ENCODE measurements around the gene BECN2.

BECN2 gene

DNA sequence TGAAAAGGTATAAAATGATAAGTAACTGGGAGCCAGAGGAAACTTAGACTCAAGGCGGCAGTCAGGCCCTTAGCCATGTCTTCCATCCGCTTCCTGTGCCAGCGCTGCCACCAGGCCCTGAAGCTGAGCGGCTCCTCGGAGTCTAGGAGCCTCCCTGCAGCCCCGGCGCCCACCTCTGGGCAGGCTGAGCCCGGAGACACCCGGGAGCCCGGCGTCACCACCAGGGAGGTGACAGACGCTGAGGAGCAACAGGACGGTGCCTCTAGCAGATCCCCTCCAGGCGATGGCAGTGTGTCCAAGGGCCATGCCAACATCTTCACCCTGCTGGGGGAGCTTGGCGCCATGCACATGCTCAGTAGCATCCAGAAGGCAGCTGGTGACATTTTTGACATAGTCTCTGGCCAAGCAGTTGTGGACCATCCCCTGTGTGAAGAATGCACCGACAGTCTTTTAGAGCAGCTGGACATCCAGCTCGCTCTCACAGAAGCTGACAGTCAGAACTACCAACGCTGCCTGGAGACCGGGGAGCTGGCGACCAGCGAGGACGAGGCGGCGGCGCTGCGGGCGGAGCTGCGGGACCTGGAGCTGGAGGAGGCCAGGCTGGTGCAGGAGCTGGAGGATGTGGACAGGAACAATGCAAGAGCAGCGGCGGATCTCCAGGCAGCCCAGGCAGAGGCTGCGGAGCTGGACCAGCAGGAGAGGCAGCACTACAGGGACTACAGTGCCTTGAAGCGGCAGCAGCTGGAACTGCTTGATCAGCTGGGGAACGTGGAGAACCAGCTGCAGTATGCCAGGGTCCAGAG is at the start of gene BECN2:
Gene BECN2 (plus strand): TSS at position 76 of the 803 bp plus-strand sequence. CDS start 0 bp downstream, at position 76.
- no peak for DNase-seq

- DNase-seq: no peak
These were observed 41.4 kb upstream of the BECN2 start for GRCh38 chr1:241916196-241916595.

GRCh38 chr1:241917487-241917886 is 40.1 kb upstream of the BECN2 start:
- no peak for DNase-seq

DNA sequence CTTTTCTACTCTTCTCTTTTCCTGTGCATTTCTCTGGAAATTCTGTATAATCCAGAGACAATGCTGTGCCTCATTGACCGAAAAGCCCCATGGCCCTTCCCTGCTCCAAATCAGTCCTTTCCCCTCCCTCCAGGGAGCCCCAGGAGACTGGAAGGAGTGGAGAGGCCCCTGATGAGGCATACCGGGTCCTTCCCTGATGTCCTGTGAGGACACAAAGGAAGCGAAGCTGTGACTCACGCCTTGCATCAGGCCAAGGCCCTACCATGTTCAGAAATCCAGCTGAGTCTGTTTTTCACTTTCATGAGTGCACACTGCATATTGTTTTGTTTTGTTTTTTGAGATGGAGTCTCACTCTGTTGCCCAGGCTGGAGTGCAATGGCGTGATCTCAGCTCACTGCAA is 38.7 kb upstream of the BECN2 start:
- no peak for DNase-seq

DNA sequence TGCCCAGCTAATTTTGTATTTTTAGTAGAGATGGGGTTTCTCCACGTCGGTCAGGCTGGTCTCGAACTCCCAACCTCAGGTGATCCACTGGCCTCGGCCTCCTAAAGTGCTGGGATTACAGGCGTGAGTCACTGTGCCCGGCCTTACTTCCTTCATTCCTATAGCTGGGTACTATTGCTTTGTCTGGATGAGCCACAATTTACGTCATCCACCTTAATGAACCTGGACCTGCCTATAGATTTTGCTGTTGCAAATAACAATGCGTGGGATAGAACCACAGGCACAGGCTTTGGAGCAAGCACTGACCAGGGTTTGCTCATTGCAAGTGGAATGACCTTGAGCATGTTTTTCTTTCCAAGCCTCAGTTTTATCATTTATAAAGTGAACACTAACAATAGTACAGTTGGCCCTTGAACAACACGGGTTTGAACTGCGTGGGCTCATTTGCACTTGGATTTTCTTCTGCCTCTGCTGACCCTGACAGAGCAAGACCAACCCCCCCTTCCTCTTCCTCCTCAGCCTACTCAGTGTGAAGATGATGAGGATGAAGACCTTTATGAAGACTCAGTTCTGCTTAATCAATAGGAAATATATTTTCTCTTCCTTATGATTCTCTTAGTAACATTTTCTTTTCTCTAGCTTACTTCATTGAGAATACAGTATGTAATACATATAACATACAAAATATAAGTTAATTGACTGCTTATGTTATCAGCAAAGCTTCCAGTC is 33.3 kb upstream of the BECN2 start:
- no peak for DNase-seq

DNA sequence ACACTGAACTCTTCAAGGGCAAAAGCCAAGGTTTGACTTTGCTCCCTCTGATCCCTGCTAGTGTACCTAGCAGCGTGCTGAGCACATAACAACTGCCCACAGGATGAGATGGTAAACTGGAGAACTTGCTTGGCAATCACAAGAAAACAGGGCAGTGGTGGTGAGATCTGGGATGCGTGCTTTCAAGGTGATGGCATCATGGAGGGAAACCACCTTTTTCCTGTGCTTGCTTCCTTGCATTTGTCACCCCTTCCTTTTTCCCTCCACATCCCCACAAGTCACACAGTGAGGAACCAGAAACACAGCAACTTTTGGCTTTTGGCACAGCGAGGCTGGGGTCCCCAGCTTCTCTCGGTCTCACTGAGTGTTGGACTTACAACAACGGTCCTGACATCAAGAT is 31.4 kb upstream of the BECN2 start:
- no peak for DNase-seq

DNA sequence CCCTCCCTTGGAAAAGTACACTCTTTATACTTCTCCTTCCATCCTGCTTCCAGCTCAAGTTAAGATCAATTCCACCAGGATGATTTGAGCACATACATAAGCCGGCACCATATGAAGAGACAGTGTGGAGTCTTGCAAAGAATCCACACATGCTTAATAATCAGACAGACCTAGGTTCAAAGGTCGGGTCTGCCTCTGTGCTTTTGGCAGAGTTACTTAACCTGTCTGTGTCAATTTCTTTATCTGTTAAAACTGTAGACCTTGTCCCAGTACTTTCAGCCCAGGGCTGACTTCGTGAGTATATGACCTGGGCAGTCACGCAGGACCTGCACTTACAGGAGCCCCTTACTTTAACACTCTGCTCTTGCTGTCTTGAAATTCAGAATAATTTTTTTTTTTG is 30.2 kb upstream of the BECN2 start:
- no peak for DNase-seq

DNA sequence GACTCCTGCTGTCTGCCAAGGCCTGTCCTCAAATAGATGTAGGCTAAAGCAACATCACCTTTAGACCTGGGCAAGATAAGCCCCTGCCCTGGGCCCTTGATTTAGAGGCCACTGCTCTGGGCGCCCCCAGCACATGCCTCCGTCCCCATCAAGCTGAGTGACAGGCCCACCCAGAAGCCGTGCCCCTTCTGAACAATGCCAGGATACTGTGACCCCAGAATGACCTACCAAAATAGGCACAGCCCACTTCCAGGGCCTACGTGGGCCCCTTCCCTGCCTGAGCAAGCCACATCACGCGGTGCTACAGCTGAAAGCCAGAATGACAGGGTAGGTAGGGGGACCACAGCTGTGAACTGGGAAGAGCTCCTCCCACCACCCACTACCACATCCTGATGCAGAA is 24.7 kb upstream of the BECN2 start:
- no peak for DNase-seq

DNA sequence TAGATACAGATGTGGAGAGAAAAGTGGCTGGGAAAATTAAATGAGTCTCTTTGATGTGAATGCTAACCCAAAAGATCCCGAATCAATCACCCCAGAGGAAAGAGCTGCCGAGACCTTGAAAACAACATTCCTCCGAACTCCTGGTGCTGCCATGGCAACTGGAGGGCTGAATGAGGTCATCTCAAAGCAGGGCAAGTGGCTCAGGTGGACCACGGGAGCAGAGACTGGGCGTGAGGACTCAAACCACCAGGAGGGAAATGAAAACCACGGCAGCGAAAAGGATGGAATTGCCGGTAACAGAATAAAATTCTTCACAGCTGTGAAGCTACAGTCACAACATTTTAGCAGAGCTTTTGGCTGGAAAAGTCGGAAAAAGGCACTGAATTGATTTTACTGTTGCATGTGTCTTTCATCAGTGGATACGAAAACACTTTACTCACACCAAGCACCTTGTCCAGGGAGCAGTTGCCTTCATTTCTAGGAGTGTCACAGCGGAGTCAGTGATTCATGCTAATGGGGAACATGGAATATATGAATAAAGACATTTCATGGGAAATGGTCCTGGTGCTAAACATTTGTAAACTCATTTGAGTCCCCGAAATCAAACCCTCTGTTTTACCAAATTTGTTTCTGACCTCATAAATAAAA is 23.2 kb upstream of the BECN2 start:
- peak in 29 of 56 donors; percentile 2 to 34 (median 10) for DNase-seq

GRCh38 chr1:241934866-241935265 is 22.7 kb upstream of the BECN2 start:
- DNase-seq: peak in 7 of 56 donors; percentile 3 to 20 (median 7)

DNA sequence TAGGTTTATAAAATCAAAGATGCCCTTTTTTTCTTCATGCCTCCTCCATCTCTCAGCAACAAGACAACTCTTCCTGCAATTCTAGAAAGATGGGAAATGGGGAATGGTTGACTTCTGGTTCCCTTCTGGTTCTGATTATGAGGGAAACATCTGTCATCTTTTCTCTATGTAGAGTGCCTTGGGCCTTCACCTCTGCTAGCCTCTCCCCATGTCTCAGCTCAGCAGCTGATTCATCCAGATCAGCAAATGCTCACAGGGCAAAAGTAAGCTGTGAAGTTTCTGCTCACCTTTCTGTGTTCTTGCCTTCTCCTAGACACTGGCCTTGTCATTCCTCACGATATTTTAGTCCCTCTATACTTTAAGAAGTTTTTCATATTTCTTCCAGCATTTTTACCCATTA is 17.8 kb upstream of the BECN2 start:
- no peak for DNase-seq

DNA sequence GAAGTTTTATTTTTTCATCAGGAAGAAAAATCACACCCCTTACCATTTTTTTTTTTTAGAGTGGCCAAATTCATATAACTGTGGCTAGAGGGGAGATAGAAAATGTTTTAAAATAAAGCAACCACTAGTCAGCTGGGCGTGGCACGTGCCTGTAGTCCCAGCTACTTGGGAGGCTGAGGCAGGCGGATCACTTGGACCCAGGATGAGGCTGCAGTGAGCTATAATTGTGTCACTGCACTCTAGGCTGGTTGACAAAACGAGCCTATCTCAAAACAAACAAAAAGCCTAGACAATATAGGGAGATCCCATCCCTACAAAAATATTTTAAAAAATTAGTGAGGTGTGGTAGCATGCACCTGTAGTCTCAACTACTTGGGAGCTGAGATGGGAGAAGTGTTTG is 14.8 kb upstream of the BECN2 start:
- DNase-seq: no peak

- DNase-seq: no peak
These were observed 13.3 kb upstream of the BECN2 start for GRCh38 chr1:241944300-241944699.

- no peak for DNase-seq
These were observed 10.2 kb upstream of the BECN2 start for GRCh38 chr1:241947354-241947753.

DNA sequence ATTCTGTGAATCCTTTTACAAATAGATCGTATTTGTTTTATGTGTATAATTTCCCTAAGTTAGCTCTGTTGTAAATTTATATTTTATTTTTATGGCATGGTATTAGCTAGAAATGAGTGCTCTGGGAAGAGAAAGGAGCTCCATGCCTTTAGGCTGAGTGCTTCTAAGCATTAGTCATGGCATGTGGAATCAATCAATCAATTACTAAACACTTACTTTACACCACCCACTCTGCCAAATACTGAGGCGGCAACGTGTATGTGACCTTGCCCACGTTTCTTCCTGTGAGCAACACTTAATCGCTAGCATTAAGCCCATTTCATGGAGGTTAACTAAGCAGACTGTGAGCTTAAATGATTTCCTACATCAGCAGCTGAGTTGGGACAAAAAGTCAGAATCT is 7.2 kb upstream of the BECN2 start:
- no peak for DNase-seq

DNA sequence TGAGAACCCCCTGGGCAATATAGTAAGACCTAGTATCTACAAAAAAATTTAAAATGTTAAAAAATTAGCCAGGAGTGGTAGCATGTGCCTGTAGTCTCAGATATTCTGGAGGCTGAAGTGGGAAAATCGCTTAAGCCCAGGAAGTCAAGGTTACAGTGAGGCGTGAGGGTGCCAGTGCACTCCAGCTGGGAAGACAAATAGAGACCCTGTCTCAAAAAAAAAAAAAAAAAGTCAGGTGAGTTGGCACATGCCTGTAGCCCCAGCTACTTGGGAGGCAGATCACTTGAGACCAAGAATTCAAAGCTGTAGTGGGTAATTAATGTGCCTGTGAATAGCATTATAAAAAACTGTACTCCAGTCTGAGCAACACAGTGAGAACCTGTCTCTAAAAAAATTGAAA is 4.6 kb downstream of the BECN2 start:
- DNase-seq: no peak

DNA sequence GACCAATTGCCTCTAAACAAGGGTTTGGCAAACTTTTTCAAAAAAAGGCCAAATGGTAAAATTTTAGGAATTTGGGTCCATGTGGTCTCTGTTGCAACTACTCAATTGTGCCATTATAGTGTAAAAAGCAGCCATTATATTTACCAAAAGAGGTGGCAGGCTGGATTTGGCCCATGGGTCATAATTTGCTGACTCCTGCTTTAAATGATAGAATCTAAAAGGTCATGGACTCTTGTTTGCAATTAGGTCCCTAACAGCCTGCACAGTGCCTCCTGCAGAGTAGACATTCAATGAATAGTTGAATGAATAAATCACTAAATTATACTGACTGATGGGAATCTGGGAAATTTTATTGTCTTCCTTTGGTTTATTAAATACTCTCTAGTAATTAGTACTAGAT is 6.2 kb downstream of the BECN2 start:
- no peak for DNase-seq

GRCh38 chr1:241964550-241965282 is 7.1 kb downstream of the BECN2 start:
- no peak for DNase-seq

DNA sequence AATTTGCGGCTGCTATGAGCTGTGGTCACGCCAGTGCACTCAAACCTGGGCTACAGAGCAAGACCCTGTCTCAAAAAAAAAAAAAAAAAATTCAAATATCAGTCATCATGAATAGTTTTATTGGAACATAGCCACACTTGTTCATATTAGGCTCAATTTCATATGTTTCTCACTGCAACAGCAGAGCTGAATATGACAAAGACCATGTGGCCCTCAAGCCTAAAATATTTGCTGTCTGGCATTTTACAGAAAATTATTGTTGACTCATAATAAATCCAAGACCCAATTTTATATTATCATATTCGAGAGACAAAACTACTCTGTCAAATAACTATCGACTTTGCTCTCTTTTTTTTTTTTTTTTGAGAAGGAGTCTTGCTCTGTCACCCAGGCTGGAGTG is 11.0 kb downstream of the BECN2 start:
- no peak for DNase-seq

DNA sequence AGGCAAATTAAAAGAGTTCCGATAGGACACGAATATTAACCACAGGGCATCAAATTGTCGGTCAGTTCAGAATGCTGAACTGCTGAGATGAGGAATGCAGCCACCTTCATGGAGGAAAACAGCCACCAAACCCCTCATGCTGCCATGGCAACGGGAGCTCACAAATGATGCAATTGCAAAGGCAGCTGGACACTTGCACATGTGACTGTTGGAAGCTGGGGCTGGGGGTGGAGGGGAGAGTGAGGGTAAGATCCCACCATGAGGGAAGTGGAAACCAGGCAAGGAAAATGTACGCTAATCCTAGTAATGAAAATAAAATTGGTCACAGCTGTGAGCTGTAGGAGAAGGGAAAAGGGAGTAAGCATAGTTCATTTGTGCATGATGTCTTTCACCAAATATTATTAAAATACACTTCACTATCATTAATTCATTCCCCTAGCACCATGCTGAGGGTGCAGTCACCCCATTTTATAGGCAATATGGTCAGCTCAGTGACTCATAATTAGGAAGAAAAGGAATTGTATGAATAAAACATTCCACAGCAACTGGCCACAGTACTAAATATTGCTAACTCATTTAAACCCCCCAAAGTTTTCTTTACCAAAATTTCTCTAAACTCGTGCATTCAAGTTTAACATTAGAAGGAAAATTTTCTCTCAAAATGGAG is 15.3 kb downstream of the BECN2 start:
- DNase-seq: peak in 10 of 56 donors; percentile 0 to 23 (median 4)

- no peak for DNase-seq
These were observed 18.7 kb downstream of the BECN2 start for GRCh38 chr1:241976229-241976628.
